Cardiac muscle cell (in vitro differentiated cells and primary cell): ENCODE results near the gene COL9A3. TPM values are rescaled to one million over a fixed set of nuclear protein-coding genes. Genes with fewer than 3 reads are reported as not detected.

ENCODE experiments used
- DNase-seq, 2 donors: peaks; one replicate each; pipeline versions ENCODE4 v3.0.0 to v3.0.0-alpha.2; 2010 to 2017; ENCODE audit warnings: low read depth in 1 of 2, low spot score in 1 of 2
- H3K27ac ChIP-seq: fragments of 200-600 bp; sonication (generic); 2 replicates; pipeline ENCODE4 v1.5.1; 2016
- H3K27me3 ChIP-seq: fragments of 200-600 bp; sonication (generic); 2 replicates; pipeline ENCODE4 v1.6.0; 2016; ENCODE audit warnings: control low read depth
- H3K36me3 ChIP-seq: fragments of 200-600 bp; sonication (generic); 2 replicates; pipeline ENCODE4 v1.5.1; 2016; ENCODE audit warnings: control low read depth
- H3K4me1 ChIP-seq: fragments of 200-600 bp; sonication (generic); 2 replicates; pipeline ENCODE4 v1.8.1; 2017; ENCODE audit warnings: low read depth, mild to moderate bottlenecking, mixed run types
- H3K4me3 ChIP-seq: fragments of 200-600 bp; sonication (generic); 2 replicates; pipeline ENCODE4 v1.5.1; 2016; ENCODE audit warnings: mild to moderate bottlenecking
- H3K9me3 ChIP-seq: fragments of 200-600 bp; sonication (generic); 2 replicates; pipeline ENCODE4 v1.5.1; 2017; ENCODE audit warnings: low read depth, mild to moderate bottlenecking, control low read depth
- CTCF ChIP-seq: IDR thresholded peaks from 2 replicates; pipeline ENCODE4 v1.5.1; 2012; ENCODE audit warnings: low read depth, mild to moderate bottlenecking, low read length
- polyA plus RNA-seq: library from polyadenylated mRNA; unstranded; fragments of >200 nt; fragmentation: Nextera tagmentation; extraction: Ambion mirVana; gene quantifications from 2 replicates; pipeline ENCODE4 v1.2.1, GENCODE V29; 2016
- total RNA-seq: library from RNA; depleted of rRNA; stranded (reverse); fragments of >200 nt; gene quantifications from 2 replicates; pipeline ENCODE4 v1.2.3, GENCODE V29; 2016

The COL9A3 gene
- total and polyA plus RNA-seq, 2 experiments from 2014 or later = 6.4 to 10.3 TPM

GRCh38 chr20:62791301-62792181 is 25.3 kb upstream of the COL9A3 start:
- H3K27me3 ChIP-seq = no peaks in the 10 kb centered on the region
- no peak overlapping the region for H3K4me3 ChIP-seq
- H3K36me3 ChIP-seq = no peaks in the 10 kb centered on the region
- DNase-seq = peak; percentile 93 to 94
- H3K4me1 ChIP-seq = peaks cover 9% of the 10 kb centered on the region
- TF ChIP-seq CTCF = peak; percentile 99
- H3K27ac ChIP-seq = no peak overlapping the region
- no peaks in the 10 kb centered on the region for H3K9me3 ChIP-seq

DNA sequence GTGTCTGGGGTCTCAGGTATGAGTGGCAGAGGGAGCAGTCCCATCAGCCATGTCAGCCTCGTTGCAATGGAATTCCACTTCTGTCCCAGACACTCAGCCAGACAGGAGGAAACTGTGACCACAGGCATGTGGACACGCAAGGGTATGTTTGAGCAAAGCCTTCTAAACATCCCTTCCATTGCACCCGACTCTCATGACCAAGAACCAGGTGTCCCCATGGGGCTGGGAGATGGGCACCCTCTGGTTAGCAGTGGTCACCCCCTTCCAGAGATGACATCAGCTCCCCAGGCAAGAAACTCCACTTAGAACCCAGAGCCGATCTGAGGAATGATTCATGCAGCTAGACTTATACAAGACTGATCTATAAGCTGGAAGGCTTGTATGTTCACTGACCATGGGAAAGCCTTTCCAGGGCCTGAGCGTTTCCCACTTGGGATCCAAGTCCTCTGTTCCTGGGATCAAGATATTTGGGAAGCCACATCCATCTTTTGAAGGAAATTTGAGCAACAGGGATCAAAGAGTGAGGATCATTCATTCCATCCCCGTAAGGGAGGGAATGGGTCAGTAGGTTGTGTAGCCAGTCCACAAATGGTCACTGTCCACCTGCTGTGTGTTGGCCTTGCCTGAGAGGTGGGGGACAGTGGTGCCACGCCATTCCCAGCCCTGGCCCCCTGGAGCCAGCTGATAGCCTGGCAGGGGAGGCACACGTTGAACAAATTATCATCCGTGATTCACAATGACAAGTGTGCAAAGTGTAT is 24.5 kb upstream of the COL9A3 start:
- TF ChIP-seq CTCF = no peak
- Histone ChIP-seq H3K27ac (no peak overlapping the region), H3K27me3 (no peaks in the 10 kb centered on the region), H3K4me1 (peaks cover 8% of the 10 kb centered on the region), H3K36me3 (no peaks in the 10 kb centered on the region), H3K9me3 (no peaks in the 10 kb centered on the region), H3K4me3 (no peak overlapping the region)
- no peak for DNase-seq

GRCh38 chr20:62792940-62793756 is 23.7 kb upstream of the COL9A3 start:
- no peak for DNase-seq
- H3K36me3 ChIP-seq = peaks cover 1% of the 10 kb centered on the region
- H3K9me3 ChIP-seq = no peaks in the 10 kb centered on the region
- H3K27ac ChIP-seq = no peak overlapping the region
- no peaks in the 10 kb centered on the region for H3K27me3 ChIP-seq
- H3K4me3 ChIP-seq = no peak overlapping the region
- no peak for TF ChIP-seq CTCF
- peaks cover 8% of the 10 kb centered on the region for H3K4me1 ChIP-seq

- Histone ChIP-seq H3K9me3 (no peaks in the 10 kb centered on the region), H3K4me3 (no peak overlapping the region), H3K27ac (no peak overlapping the region)
Observed at GRCh38 chr20:62793757-62794006, 23.2 kb upstream of the COL9A3 start.

More at GRCh38 chr20:62793757-62794006, 23.2 kb upstream of the COL9A3 start:
- peaks cover 5% of the 10 kb centered on the region for H3K4me1 ChIP-seq
- peaks cover 7% of the 10 kb centered on the region for H3K36me3 ChIP-seq
- DNase-seq = no peak
- no peaks in the 10 kb centered on the region for H3K27me3 ChIP-seq
- no peak for TF ChIP-seq CTCF
